PC-3 (cell line): ENCODE data around the gene WIZ. TPM values are rescaled to one million over a fixed set of nuclear protein-coding genes. Genes with fewer than 3 reads are reported as not detected.

Experiments used
- ATAC-seq: fragments of 200-7000 bp; cut with Tn5 transposase; 2 replicates; pipeline ENCODE4 v1.9.1; 2020; ENCODE audit warnings: mild to moderate bottlenecking, moderate library complexity
- BruUV-seq: library from RNA; stranded (reverse); fragments of 400-500 nt; replicated peaks from 2 replicates; lab custom pipeline; 2021; lab: Mats Ljungman, UMichigan
- CTCF ChIA-PET: fragments of 300-600 bp; sonication (Branson Sonifier 250); formaldehyde crosslinking; loops from one replicate; lab custom pipeline; 2022; ENCODE audit warnings: antibody characterized with exemption; lab: Charles Lee
- POLR2A ChIA-PET: fragments of 300-600 bp; sonication (Branson Sonifier 250); formaldehyde crosslinking; loops from one replicate; lab custom pipeline; 2022; ENCODE audit warnings: antibody characterized with exemption; ENCODE audit not compliant: unreplicated experiment; lab: Charles Lee
- DNase-seq: peaks from one replicate; pipeline ENCODE4 v3.0.0-alpha.2; 2015
- H2AFZ ChIP-seq: fragments of 300-600 bp; sonication (generic); 2 replicates; pipeline ENCODE4 v1.6.0; 2016; ENCODE audit warnings: antibody characterized with exemption, low read length
- H3F3A ChIP-seq: fragments of 300-600 bp; sonication (generic); one replicate; pipeline ENCODE4 v1.6.0; 2017; ENCODE audit warnings: antibody characterized with exemption, low read length, control low read depth, mild to moderate bottlenecking; ENCODE audit not compliant: unreplicated experiment
- H3K27ac ChIP-seq: fragments of 300-600 bp; sonication (generic); 2 replicates; pipeline ENCODE4 v1.5.1; 2016; ENCODE audit warnings: mild to moderate bottlenecking, low read length
- H3K27me3 ChIP-seq: fragments of 300-600 bp; sonication (generic); 2 replicates; pipeline ENCODE4 v1.6.1; 2016; ENCODE audit warnings: low read length, mixed read lengths
- H3K36me3 ChIP-seq: fragments of 300-600 bp; sonication (generic); 2 replicates; pipeline ENCODE4 v1.6.1; 2016; ENCODE audit warnings: low read depth, mixed run types, low read length, mixed read lengths
- H3K4me1 ChIP-seq: fragments of 300-600 bp; sonication (generic); 2 replicates; pipeline ENCODE4 v1.5.1; 2016; ENCODE audit warnings: low read length; ENCODE audit not compliant: insufficient read depth
- H3K4me2 ChIP-seq: fragments of 300-600 bp; sonication (generic); 2 replicates; pipeline ENCODE4 v1.6.0; 2016; ENCODE audit warnings: low read length
- H3K4me3 ChIP-seq: fragments of 300-600 bp; sonication (generic); 2 replicates; pipeline ENCODE4 v1.5.1; 2016; ENCODE audit warnings: mild to moderate bottlenecking, low read length, mixed read lengths
- H3K79me2 ChIP-seq: fragments of 300-600 bp; sonication (generic); 2 replicates; pipeline ENCODE4 v1.6.1; 2017; ENCODE audit warnings: low read length, mixed read lengths
- H3K9ac ChIP-seq: fragments of 300-600 bp; sonication (generic); 2 replicates; pipeline ENCODE4 v1.6.0; 2016; ENCODE audit warnings: mild to moderate bottlenecking, low read length
- H3K9me2 ChIP-seq: fragments of 300-600 bp; sonication (generic); replicated peaks from 2 replicates; pipeline ENCODE4 v1.6.1; 2016; ENCODE audit warnings: mixed run types, low read length, mixed read lengths
- H3K9me3 ChIP-seq: fragments of 300-600 bp; sonication (generic); 2 replicates; pipeline ENCODE4 v1.6.1; 2016; ENCODE audit warnings: low read length, mixed read lengths
- H4K20me1 ChIP-seq: fragments of 300-600 bp; sonication (generic); 2 replicates; pipeline ENCODE4 v1.6.1; 2016; ENCODE audit warnings: low read length, mixed read lengths
- EZH2 ChIP-seq: fragments of 300-600 bp; sonication (generic); IDR thresholded peaks from one replicate; pipeline ENCODE4 v1.6.1; 2017; ENCODE audit warnings: antibody characterized with exemption, mild to moderate bottlenecking, low read length; ENCODE audit not compliant: unreplicated experiment
- EZH2phosphoT487 ChIP-seq: fragments of 300-600 bp; sonication (generic); IDR thresholded peaks from 2 replicates; pipeline ENCODE4 v1.6.1; 2018; ENCODE audit warnings: mild to moderate bottlenecking, antibody characterized with exemption, low read length, borderline replicate concordance
- intact Hi-C: fragments of 100-400 bp; cut with micrococcal nuclease; formaldehyde crosslinking; loops from 2 replicates; pipeline ENCODE4 v1.9.0; 2023
- total RNA-seq: library from RNA; depleted of rRNA; stranded (reverse); fragments of >200 nt; gene quantifications from 2 replicates; pipeline ENCODE4 v1.2.3, GENCODE V29; 2014
- TF ChIP-seq, protein P1 (sequence below): fragments of 300-600 bp; sonication (generic); conservative IDR thresholded peaks from 2 replicates; pipeline ENCODE4 v1.5.1; 2017; ENCODE audit warnings: antibody characterized with exemption, low read depth, mild to moderate bottlenecking, low read length

Gene WIZ
- total RNA-seq, 1 experiment from 2014 or later, result 35.1 TPM

DNA sequence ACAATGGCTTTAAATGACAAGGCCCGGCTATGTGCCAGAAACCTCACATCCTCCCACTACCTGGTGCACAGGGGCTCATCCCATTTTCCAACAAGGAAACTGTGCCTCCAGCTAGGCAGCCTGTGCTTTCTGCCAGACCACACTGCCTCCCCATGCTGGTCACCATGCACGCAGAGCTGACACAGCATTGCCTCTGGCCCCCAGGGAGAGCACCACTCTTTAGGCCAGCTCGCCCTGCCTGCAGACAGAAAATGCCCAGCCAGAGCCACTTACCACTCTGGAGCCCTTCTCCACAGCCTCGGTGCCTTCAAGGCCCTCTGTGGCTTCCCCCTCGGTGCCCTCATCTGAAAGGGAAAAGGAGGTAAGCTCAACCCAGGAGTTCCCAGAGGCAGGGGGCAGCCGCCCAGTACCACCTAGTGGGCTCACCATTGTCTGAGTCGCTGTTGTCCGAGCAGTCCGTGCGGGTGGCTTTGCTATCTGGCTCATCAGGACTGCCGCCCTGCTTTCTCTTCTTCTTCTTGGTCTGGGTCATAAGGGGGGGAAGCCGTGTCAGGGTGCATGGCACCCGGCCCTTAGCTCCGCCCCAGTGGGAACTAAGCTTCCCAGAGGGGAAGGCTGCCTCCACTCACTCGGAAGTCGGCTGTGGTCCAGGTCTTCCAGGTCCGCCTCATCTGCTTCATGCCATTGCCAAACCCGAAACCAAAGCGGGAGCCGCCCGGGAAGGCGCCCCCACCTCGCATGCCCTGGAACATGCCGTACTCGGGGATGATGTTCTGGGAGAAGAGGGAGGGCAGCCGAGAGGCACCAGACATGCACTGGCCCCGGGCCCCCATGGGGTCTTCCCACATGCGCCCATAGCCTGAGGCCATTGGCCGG is 49.0 kb downstream of the WIZ start:
- ATAC-seq, result no peak
- H4K20me1 ChIP-seq, result peaks cover 26% of the 10 kb centered on the region
- no peaks in the 10 kb centered on the region for H3F3A ChIP-seq
- DNase-seq, result no peak
- no peak overlapping the region for H3K27ac ChIP-seq
- ChIA-PET POLR2A (no interaction called here), CTCF (no interaction called here)
- BruUV-seq, result TSS peak; percentile 33
- H3K9me2 ChIP-seq, result no peaks in the 10 kb centered on the region
- no peak overlapping the region for H3K9ac ChIP-seq
- H3K9me3 ChIP-seq, result no peaks in the 10 kb centered on the region
- no peak overlapping the region for H3K4me2 ChIP-seq
- no peaks in the 10 kb centered on the region for H3K4me1 ChIP-seq
- peaks cover 41% of the 10 kb centered on the region for H3K79me2 ChIP-seq
- no peak overlapping the region for H2AFZ ChIP-seq
- H3K4me3 ChIP-seq, result no peak overlapping the region
- intact Hi-C loops, result no loop called here
- no peak for TF ChIP-seq EZH2phosphoT487
- TF ChIP-seq EZH2, result no peak
- TF ChIP-seq, protein P1, sequence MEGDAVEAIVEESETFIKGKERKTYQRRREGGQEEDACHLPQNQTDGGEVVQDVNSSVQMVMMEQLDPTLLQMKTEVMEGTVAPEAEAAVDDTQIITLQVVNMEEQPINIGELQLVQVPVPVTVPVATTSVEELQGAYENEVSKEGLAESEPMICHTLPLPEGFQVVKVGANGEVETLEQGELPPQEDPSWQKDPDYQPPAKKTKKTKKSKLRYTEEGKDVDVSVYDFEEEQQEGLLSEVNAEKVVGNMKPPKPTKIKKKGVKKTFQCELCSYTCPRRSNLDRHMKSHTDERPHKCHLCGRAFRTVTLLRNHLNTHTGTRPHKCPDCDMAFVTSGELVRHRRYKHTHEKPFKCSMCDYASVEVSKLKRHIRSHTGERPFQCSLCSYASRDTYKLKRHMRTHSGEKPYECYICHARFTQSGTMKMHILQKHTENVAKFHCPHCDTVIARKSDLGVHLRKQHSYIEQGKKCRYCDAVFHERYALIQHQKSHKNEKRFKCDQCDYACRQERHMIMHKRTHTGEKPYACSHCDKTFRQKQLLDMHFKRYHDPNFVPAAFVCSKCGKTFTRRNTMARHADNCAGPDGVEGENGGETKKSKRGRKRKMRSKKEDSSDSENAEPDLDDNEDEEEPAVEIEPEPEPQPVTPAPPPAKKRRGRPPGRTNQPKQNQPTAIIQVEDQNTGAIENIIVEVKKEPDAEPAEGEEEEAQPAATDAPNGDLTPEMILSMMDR, result no peak
- peaks cover 42% of the 10 kb centered on the region for H3K36me3 ChIP-seq
- H3K27me3 ChIP-seq, result no peaks in the 10 kb centered on the region

DNA sequence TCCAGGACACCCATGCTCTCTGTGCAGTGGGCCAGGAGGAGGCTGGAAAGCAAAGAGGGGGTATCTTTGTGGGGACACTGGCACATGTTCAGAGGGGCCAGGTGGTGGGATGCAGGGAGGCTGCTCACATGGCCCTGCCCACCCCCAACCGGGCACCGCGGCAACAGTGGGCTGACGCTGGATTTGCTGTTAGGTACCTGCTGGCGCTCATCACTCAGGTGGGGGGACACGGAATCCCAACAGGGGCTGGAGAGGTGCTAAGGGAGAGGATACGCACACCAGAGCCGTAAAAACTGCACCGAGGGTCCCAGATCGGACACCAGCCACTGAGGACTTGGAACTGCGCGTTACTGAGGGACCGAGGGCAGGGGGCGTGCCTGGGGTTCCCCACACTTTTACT is 50.1 kb downstream of the WIZ start:
- peaks cover 42% of the 10 kb centered on the region for H3K36me3 ChIP-seq
- H2AFZ ChIP-seq, result no peak overlapping the region
- no peaks in the 10 kb centered on the region for H3K27me3 ChIP-seq
- ATAC-seq (no peak), DNase-seq (no peak)
- intact Hi-C loops, result no loop called here
- peaks cover 22% of the 10 kb centered on the region for H4K20me1 ChIP-seq
- no TSS peak for BruUV-seq
- H3K9me3 ChIP-seq, result no peaks in the 10 kb centered on the region
- H3F3A ChIP-seq, result no peaks in the 10 kb centered on the region
- H3K9ac ChIP-seq, result no peak overlapping the region
- H3K79me2 ChIP-seq, result peaks cover 30% of the 10 kb centered on the region
- ChIA-PET CTCF (no interaction called here), POLR2A (no interaction called here)
- no peak overlapping the region for H3K4me2 ChIP-seq
- no peaks in the 10 kb centered on the region for H3K9me2 ChIP-seq
- no peak overlapping the region for H3K4me3 ChIP-seq
- no peak overlapping the region for H3K27ac ChIP-seq
- H3K4me1 ChIP-seq, result no peaks in the 10 kb centered on the region
- TF ChIP-seq, protein P1, result no peak
- TF ChIP-seq EZH2 (no peak), EZH2phosphoT487 (no peak)

DNA sequence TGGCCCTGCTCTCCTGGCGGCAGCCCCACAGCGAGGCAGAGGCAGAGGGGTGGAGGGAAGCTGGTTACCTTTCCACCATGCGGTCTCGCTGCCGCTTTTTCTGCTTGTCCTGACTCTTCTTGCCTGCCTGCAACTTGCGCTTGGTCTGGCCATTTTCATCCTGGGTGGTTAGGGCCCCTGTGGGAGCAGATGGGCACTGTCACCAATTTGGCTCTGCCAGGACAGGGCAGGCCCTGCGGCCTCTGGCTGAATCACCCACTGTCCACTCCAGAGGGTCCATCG is 50.6 kb downstream of the WIZ start:
- no peaks in the 10 kb centered on the region for H3K9me3 ChIP-seq
- no TSS peak for BruUV-seq
- H3K79me2 ChIP-seq, result peaks cover 25% of the 10 kb centered on the region
- H3K36me3 ChIP-seq, result peaks cover 45% of the 10 kb centered on the region
- H3K27ac ChIP-seq, result no peak overlapping the region
- intact Hi-C loops, result no loop called here
- no peak overlapping the region for H3K4me3 ChIP-seq
- DNase-seq (no peak), ATAC-seq (no peak)
- H3F3A ChIP-seq, result no peaks in the 10 kb centered on the region
- TF ChIP-seq, protein P1, result no peak
- no peak for TF ChIP-seq EZH2
- no peak for TF ChIP-seq EZH2phosphoT487
- no peaks in the 10 kb centered on the region for H3K4me1 ChIP-seq
- H3K9me2 ChIP-seq, result no peaks in the 10 kb centered on the region
- peaks cover 18% of the 10 kb centered on the region for H4K20me1 ChIP-seq
- POLR2A ChIA-PET, result no interaction called here
- no peak overlapping the region for H3K9ac ChIP-seq
- H2AFZ ChIP-seq, result no peak overlapping the region
- H3K4me2 ChIP-seq, result no peak overlapping the region
- CTCF ChIA-PET, result no interaction called here
- no peaks in the 10 kb centered on the region for H3K27me3 ChIP-seq
